T-cell (primary cell): Measurements from ENCODE around the gene SCAI. TPM values are rescaled to one million over a fixed set of nuclear protein-coding genes. Genes with fewer than 3 reads are reported as not detected.
A peak's percentile ranks its signal among the peaks of the same experiment; 100 is the strongest.

Experiments used
- ATAC-seq, 4 experiments: fragments of 200-7000 bp in 3 of 4; fragments of 150-1000 bp in 1 of 4; cut with Tn5 transposase; replicated peaks in 1 of 4; 1 replicate in 3 of 4; 2 replicates in 1 of 4; pipeline ENCODE4 v1.10.0; 2021; ENCODE audit warnings: moderate library complexity in 3 of 4, mild to moderate bottlenecking in 2 of 4, moderate number of reproducible peaks in 1 of 4
- CTCF ChIA-PET, 2 donors: fragments of 300-600 bp; sonication (Branson Sonifier 250); formaldehyde crosslinking; loops; one replicate each; lab custom pipeline; 2022; ENCODE audit warnings: antibody characterized with exemption in 2 of 2; lab: Charles Lee
- POLR2A ChIA-PET, 2 donors: fragments of 300-600 bp; sonication (Branson Sonifier 250); formaldehyde crosslinking; loops; one replicate each; lab custom pipeline; 2022; ENCODE audit warnings: antibody characterized with exemption in 2 of 2; lab: Charles Lee
- DNase-seq, 35 experiments: peaks; one replicate each; pipeline versions ENCODE4 v3.0.0 to v3.0.0-alpha.2; 2013 to 2023
- H3K27ac ChIP-seq: one replicate; pipeline ENCODE4 v1.5.1; 2013; ENCODE audit warnings: low read length
- H3K27me3 ChIP-seq, 2 experiments: replicated peaks in 1 of 2; 1 replicate in 1 of 2; 2 replicates in 1 of 2; pipeline versions ENCODE4 v1.6.1 to v1.7.0; 2013; ENCODE audit warnings: low read length in 1 of 2, mixed read lengths in 1 of 2; ENCODE audit not compliant: control insufficient read depth in 2 of 2, insufficient read depth in 2 of 2; ENCODE audit errors: extremely low read depth in 1 of 2
- H3K36me3 ChIP-seq, 2 donors: 1 replicate in 1 of 2; 2 replicates in 1 of 2; pipeline versions ENCODE4 v1.6.1 to v1.7.0; 2013; ENCODE audit warnings: low read length in 1 of 2; ENCODE audit not compliant: control insufficient read depth in 2 of 2, insufficient read depth in 1 of 2; ENCODE audit errors: extremely low read depth in 1 of 2
- H3K4me1 ChIP-seq, 2 experiments: 1 replicate in 1 of 2; 2 replicates in 1 of 2; pipeline versions ENCODE4 v1.6.1 to v1.7.0; 2013; ENCODE audit warnings: low read length in 2 of 2, mixed read lengths in 1 of 2; ENCODE audit not compliant: insufficient read depth in 2 of 2, control insufficient read depth in 1 of 2; ENCODE audit errors: extremely low read depth in 1 of 2
- H3K4me3 ChIP-seq, 2 donors: 1 replicate in 1 of 2; 2 replicates in 1 of 2; pipeline versions ENCODE4 v1.5.1 to v1.7.0; 2013; ENCODE audit warnings: mild to moderate bottlenecking in 2 of 2, low read length in 1 of 2, moderate library complexity in 1 of 2; ENCODE audit not compliant: control insufficient read depth in 1 of 2; ENCODE audit errors: extremely low read depth in 1 of 2
- H3K9me3 ChIP-seq: 2 replicates; pipeline ENCODE4 v1.7.0; 2013
- H3K27ac Mint-ChIP-seq, 2 donors: one replicate each; pipeline ENCODE4 v1.8.0; 2020 to 2021; ENCODE audit warnings: mild to moderate bottlenecking in 2 of 2, mixed read lengths in 2 of 2
- H3K27me3 Mint-ChIP-seq, 2 donors: one replicate each; pipeline ENCODE4 v1.8.0; 2021 to 2022; ENCODE audit warnings: mixed read lengths in 2 of 2
- H3K36me3 Mint-ChIP-seq: one replicate; pipeline ENCODE4 v1.8.0; 2021; ENCODE audit warnings: mixed read lengths
- H3K4me1 Mint-ChIP-seq, 3 donors: one replicate each; pipeline ENCODE4 v1.8.0; 2020 to 2022; ENCODE audit warnings: mixed read lengths in 3 of 3, mild to moderate bottlenecking in 1 of 3
- H3K4me3 Mint-ChIP-seq, 3 donors: one replicate each; pipeline ENCODE4 v1.8.0; 2020 to 2022; ENCODE audit warnings: mild to moderate bottlenecking in 3 of 3, mixed read lengths in 3 of 3, moderate library complexity in 3 of 3
- H3K9me3 Mint-ChIP-seq, 3 donors: one replicate each; pipeline ENCODE4 v1.8.0; 2020 to 2022; ENCODE audit warnings: mixed read lengths in 3 of 3
- WGBS: methylation state at CpG from one replicate; pipeline ENCODE4 v1.1.5; 2013; ENCODE audit warnings: missing lambda C conversion rate; ENCODE audit not compliant: insufficient coverage; 5-methylcytosine and 5-hydroxymethylcytosine counted together
- total RNA-seq, 35 experiments: library from RNA in 6 of 35; stranded (reverse) in 6 of 35; fragments of 120-200 nt in 1 of 35; gene quantifications; one replicate each; pipeline versions ENCODE4 v1.2.1 to v1.2.4 and lab custom pipeline; 2013 to 2026

SCAI gene
- total RNA-seq, 5 donors from 2014 or later (not counting 1 experiment from before 2014, with no cell fraction given): 11.4 to 14.3 (median 13.3) TPM

DNA sequence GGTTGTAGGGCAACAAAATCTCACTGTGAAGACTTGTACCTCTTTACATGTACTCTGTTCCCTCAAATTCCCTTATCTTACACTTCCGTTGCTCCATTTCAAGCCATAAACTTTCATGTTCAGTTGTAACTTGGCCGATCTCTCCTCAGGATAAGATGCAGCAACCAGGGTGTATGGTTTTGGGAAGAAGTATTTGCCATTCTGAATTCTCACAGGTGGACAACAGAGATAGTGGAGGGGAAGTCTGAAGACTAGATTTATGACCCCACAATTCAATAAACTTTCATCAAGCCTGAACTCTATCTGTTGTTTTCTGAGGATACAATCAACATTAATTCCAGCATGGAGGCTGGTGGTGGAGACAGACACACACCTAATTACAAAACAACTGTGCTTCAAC, 229.9 kb downstream of the SCAI start:
- ChIA-PET POLR2A (no interaction called here), CTCF (no interaction called here)
- no peaks in the 10 kb centered on the region for H3K27me3 ChIP-seq
- Mint-ChIP-seq H3K9me3 (no peaks in the 10 kb centered on the region), H3K27me3 (no peaks in the 10 kb centered on the region), H3K4me3 (no peak overlapping the region), H3K27ac (peak overlapping the region in 1 of 2 donors; percentile 0), H3K36me3 (peaks cover 51% of the 10 kb centered on the region), H3K4me1 (no peaks in the 10 kb centered on the region)
- no peak overlapping the region for H3K27ac ChIP-seq
- no peak for ATAC-seq
- no CpG with 5 or more reads among the region's 2 CpGs for WGBS
- H3K36me3 ChIP-seq: peaks cover 18 to 45% of the 10 kb centered on the region in 2 donors
- H3K4me3 ChIP-seq: no peak overlapping the region
- DNase-seq: no peak
- no peaks in the 10 kb centered on the region for H3K9me3 ChIP-seq
- H3K4me1 ChIP-seq: no peaks in the 10 kb centered on the region

DNA sequence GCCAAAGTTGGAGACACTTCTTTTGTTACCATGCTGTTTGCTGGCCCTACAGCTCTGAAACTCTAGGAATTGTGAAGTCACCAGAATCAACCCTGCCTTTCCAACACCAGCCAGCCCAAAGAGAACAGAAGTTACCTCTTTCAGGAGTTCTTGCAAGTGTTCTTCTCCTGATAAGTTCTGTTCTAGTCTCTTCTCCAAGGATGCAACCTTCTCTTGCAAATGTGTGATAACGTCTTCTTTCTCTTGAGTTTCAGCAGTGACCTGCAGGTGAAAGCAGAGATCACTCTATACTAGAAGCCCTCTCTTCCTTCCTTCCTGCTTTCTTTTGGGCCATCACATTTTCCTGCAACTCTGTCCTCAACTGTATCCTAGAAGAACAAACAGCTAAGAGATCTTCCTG, 231.6 kb downstream of the SCAI start:
- Mint-ChIP-seq H3K27me3 (peaks cover 0 to 3% of the 10 kb centered on the region in 2 donors), H3K4me3 (no peak overlapping the region), H3K9me3 (no peaks in the 10 kb centered on the region), H3K27ac (no peak overlapping the region), H3K36me3 (peaks cover 59% of the 10 kb centered on the region), H3K4me1 (no peaks in the 10 kb centered on the region)
- POLR2A ChIA-PET: no interaction called here
- ATAC-seq (no peak), DNase-seq (no peak)
- Histone ChIP-seq H3K9me3 (no peaks in the 10 kb centered on the region), H3K4me3 (no peak overlapping the region), H3K36me3 (peaks cover 21 to 53% of the 10 kb centered on the region in 2 donors), H3K27me3 (no peaks in the 10 kb centered on the region), H3K27ac (no peak overlapping the region), H3K4me1 (no peaks in the 10 kb centered on the region)
- 100% methylated on average over 1 of the region's 1 CpG for WGBS
- CTCF ChIA-PET: interaction anchor here in 1 of 2 donors (0.6 kb wide), 1 partner anchor 227 kb away, joined by 6 read pairs; no protein-coding TSS in a partner anchor

DNA sequence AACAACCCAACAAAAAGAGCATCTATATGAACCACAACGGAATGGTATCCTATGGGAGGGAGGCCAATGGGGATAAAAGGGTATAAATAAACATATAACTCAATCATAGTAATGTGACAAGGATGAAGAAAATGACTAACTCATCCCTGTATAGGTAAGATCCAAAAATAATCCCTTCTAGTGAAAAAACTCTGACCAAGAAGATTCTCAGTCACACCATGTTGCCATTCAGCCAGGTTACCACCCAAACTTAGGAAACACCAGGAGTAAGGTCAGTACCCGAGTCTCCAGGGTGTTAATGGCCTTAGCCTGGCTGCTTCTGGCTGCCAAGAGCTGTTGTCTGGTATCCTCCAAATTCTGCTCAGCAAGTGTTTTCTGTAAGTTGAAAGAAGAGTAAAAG, 235.2 kb downstream of the SCAI start:
- no peak overlapping the region for H3K27ac ChIP-seq
- H3K36me3 Mint-ChIP-seq: peaks cover 56% of the 10 kb centered on the region
- no peaks in the 10 kb centered on the region for H3K9me3 ChIP-seq
- ATAC-seq (no peak), DNase-seq (no peak)
- ChIA-PET POLR2A (no interaction called here), CTCF (no interaction called here)
- WGBS: no CpG with 5 or more reads among the region's 2 CpGs
- H3K27ac Mint-ChIP-seq: no peak overlapping the region
- no peak overlapping the region for H3K4me3 Mint-ChIP-seq
- H3K27me3 ChIP-seq: no peaks in the 10 kb centered on the region
- no peaks in the 10 kb centered on the region for H3K4me1 Mint-ChIP-seq
- peaks cover 0 to 6% of the 10 kb centered on the region in 2 donors for H3K27me3 Mint-ChIP-seq
- no peaks in the 10 kb centered on the region for H3K9me3 Mint-ChIP-seq
- peaks cover 25 to 38% of the 10 kb centered on the region in 2 donors for H3K36me3 ChIP-seq
- no peaks in the 10 kb centered on the region for H3K4me1 ChIP-seq
- no peak overlapping the region for H3K4me3 ChIP-seq

DNA sequence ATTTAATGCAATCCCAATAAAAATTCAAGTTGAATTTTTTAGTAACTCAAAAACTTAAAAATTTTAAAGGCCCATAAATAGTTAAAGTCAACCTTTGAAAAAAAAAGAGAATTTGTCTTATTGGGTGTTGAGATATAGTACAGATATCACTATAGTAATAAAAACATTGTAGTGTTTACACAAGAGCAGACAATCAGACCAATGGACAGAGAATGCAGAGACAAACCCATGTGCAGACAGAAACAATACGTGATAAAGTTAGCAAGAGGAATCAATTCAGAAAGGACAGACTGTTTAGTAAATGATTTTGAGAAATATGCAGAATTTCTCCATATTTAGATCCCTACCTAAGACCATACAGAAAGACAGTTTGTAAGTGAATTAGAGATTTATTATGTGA, 236.4 kb downstream of the SCAI start:
- Histone ChIP-seq H3K36me3 (peaks cover 25 to 32% of the 10 kb centered on the region in 2 donors), H3K27ac (no peak overlapping the region), H3K9me3 (no peaks in the 10 kb centered on the region), H3K4me1 (no peaks in the 10 kb centered on the region), H3K27me3 (no peaks in the 10 kb centered on the region), H3K4me3 (no peak overlapping the region)
- peaks cover 54% of the 10 kb centered on the region for H3K36me3 Mint-ChIP-seq
- H3K27me3 Mint-ChIP-seq: peaks cover 0 to 6% of the 10 kb centered on the region in 2 donors
- no peak overlapping the region for H3K27ac Mint-ChIP-seq
- ATAC-seq: no peak
- ChIA-PET CTCF (no interaction called here), POLR2A (no interaction called here)
- no peaks in the 10 kb centered on the region for H3K4me1 Mint-ChIP-seq
- no peak for DNase-seq
- WGBS: no CpG with 5 or more reads among the region's 1 CpG
- no peaks in the 10 kb centered on the region for H3K9me3 Mint-ChIP-seq
- H3K4me3 Mint-ChIP-seq: no peak overlapping the region

DNA sequence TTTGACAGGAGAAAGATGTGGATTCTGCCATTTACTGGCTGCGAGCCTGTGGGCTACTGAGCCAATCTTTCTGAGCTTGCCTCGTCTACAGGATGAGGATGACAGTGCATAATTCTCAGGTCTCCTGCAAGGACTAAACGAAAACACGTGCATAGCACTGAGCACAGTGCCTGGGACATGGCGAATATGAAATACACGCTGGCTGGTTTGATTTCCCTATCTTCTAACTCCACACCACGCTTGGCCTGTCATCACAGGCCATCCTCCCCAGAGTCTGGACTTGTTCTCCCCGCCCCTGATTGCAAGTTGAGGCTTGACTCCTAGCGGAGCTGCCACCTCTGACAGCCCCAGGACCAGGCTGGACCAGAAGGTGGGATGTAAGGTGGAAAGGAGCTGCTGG, 243.5 kb downstream of the SCAI start:
- WGBS: 96% methylated on average over 6 of the region's 9 CpGs

DNA sequence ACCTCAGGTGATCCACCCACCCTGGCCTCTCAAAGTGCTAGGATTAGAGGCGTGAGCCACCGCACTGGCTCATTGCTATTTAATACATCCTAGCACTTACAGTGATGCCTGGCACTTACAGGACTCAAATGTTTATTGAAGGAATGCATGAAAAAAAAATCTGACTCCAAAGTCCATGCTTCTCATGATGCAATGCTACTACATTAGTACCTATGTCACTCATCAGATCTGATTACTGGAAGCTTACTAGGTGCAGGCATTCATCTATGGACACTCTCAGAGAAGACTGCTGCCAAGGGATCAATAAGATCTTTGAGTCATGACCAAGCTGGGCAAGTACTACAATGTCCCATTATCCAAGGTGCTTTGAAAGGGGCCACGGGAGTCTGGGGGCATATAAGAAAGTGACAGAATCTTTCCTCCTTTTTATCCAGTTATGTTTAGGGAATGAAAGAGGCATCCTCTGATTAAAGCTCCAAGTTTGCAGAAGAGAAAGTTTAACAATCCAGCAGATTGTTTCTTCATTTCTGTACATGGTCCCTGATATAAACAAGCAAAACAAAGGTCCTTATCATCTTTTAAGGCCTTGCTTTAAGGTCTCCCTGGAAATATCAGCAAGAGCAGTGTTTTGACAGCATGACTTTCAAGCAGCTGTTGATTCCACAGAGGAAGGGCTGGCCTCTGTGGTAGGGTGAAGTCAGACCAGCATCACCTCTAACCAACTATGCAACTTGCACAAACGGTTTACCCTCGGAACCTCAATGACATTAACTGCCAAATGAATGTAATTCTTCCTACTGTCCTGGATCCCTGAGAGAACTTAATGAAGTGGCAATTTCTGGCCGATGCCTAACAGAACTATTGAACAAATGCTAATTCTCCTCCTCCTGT, 245.5 kb downstream of the SCAI start:
- ChIA-PET CTCF (no interaction called here), POLR2A (no interaction called here)
- WGBS: no CpG with 5 or more reads among the region's 6 CpGs
- no peaks in the 10 kb centered on the region for H3K9me3 Mint-ChIP-seq
- Histone ChIP-seq H3K4me3 (no peak overlapping the region), H3K27me3 (peaks cover 0 to 13% of the 10 kb centered on the region in 2 experiments), H3K27ac (no peak overlapping the region), H3K9me3 (no peaks in the 10 kb centered on the region), H3K36me3 (peaks cover 18 to 43% of the 10 kb centered on the region in 2 donors), H3K4me1 (no peaks in the 10 kb centered on the region)
- DNase-seq: no peak
- no peaks in the 10 kb centered on the region for H3K27me3 Mint-ChIP-seq
- ATAC-seq: no peak
- peaks cover 63% of the 10 kb centered on the region for H3K36me3 Mint-ChIP-seq
- H3K4me3 Mint-ChIP-seq: no peak overlapping the region
- H3K4me1 Mint-ChIP-seq: peaks cover 12 to 22% (median 16%) of the 10 kb centered on the region in 3 donors
- no peak overlapping the region for H3K27ac Mint-ChIP-seq

More for the DNA sequence above, 243.5 kb downstream of the SCAI start:
- peaks cover 0 to 3% of the 10 kb centered on the region in 2 donors for H3K27me3 Mint-ChIP-seq
- CTCF ChIA-PET: no interaction called here
- H3K27ac ChIP-seq: no peak overlapping the region
- no peak overlapping the region for H3K27ac Mint-ChIP-seq
- H3K9me3 ChIP-seq: no peaks in the 10 kb centered on the region
- no peak overlapping the region for H3K4me3 ChIP-seq
- no peak for DNase-seq
- H3K4me1 ChIP-seq: no peaks in the 10 kb centered on the region
- POLR2A ChIA-PET: no interaction called here
- H3K36me3 Mint-ChIP-seq: peaks cover 57% of the 10 kb centered on the region
- peaks cover 15 to 41% of the 10 kb centered on the region in 2 donors for H3K36me3 ChIP-seq
- peaks cover 0 to 13% of the 10 kb centered on the region in 2 experiments for H3K27me3 ChIP-seq
- ATAC-seq: no peak
- no peak overlapping the region for H3K4me3 Mint-ChIP-seq
- H3K4me1 Mint-ChIP-seq: peaks cover 7 to 14% (median 10%) of the 10 kb centered on the region in 3 donors
- H3K9me3 Mint-ChIP-seq: no peaks in the 10 kb centered on the region
